Activated CD4-positive, alpha-beta T cell treated with anti-CD3 and anti-CD28 coated beads, Interleukin-2, amount 10 ng/mL, durations not matched to agents 7 days and 5 days (primary cell): ENCODE results near the gene SSR4. TPM values are rescaled to one million over a fixed set of nuclear protein-coding genes. Genes with fewer than 3 reads are reported as not detected.
A peak's percentile ranks its signal among the peaks of the same experiment; 100 is the strongest.

Experiments
- CTCF ChIA-PET: fragments of 350-600 bp; sonication (Branson Sonifier 250); formaldehyde crosslinking; loops from one replicate; lab custom pipeline; 2021; ENCODE audit warnings: antibody characterized with exemption; lab: Charles Lee
- POLR2A ChIA-PET: fragments of 350-600 bp; sonication (Branson Sonifier 250); formaldehyde crosslinking; loops from one replicate; lab custom pipeline; 2021; ENCODE audit warnings: antibody characterized with exemption; lab: Charles Lee
- DNase-seq: peaks from one replicate; pipeline ENCODE4 v3.0.0-alpha.2; 2020
- H3K27ac Mint-ChIP-seq: one replicate; pipeline ENCODE4 v1.8.0; 2021; ENCODE audit warnings: mild to moderate bottlenecking, moderate library complexity, mixed read lengths
- H3K27me3 Mint-ChIP-seq: one replicate; pipeline ENCODE4 v1.8.0; 2021; ENCODE audit warnings: mixed read lengths
- H3K36me3 Mint-ChIP-seq: one replicate; pipeline ENCODE4 v1.8.0; 2021; ENCODE audit warnings: low read depth, mixed read lengths
- H3K4me1 Mint-ChIP-seq: one replicate; pipeline ENCODE4 v1.8.0; 2021; ENCODE audit warnings: mixed read lengths
- H3K4me3 Mint-ChIP-seq: one replicate; pipeline ENCODE4 v1.8.0; 2021; ENCODE audit warnings: mild to moderate bottlenecking, moderate library complexity, mixed read lengths
- H3K9me3 Mint-ChIP-seq: one replicate; pipeline ENCODE4 v1.8.0; 2021; ENCODE audit warnings: mixed read lengths
- total RNA-seq, 2 experiments: library from RNA; stranded (reverse); gene quantifications; one replicate each; pipeline ENCODE4 v1.2.3, GENCODE V29; 2021

The SSR4 gene
- total RNA-seq, 2 experiments from 2014 or later = 193 to 203 TPM

DNA sequence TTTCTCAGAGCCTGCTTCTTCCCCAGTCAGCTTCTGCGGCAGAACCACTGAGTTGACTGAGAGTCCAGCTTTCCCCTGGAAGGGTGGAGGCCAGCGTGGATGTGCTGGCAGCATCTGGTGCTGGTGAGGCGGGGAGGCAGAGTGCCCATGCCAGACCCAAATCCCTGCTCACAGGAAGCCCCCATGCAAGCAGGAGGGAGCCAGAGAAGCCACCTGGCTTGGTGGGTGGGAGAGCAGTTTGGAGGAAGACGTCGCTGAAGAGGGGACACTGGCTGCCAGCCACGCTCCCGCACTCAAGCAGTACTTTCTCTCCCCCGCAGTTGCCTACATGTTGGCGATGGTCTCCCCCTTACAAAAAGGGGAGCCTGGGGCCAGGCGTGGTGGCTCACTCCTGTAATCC is 29.9 kb downstream of the SSR4 start:
- peaks cover 40% of the 10 kb centered on the region for H3K4me1 Mint-ChIP-seq
- no peaks in the 10 kb centered on the region for H3K36me3 Mint-ChIP-seq
- peaks cover 21% of the 10 kb centered on the region for H3K27me3 Mint-ChIP-seq
- ChIA-PET POLR2A (no interaction called here), CTCF (no interaction called here)
- no peak overlapping the region for H3K4me3 Mint-ChIP-seq
- DNase-seq = no peak
- no peak overlapping the region for H3K27ac Mint-ChIP-seq
- no peaks in the 10 kb centered on the region for H3K9me3 Mint-ChIP-seq

DNA sequence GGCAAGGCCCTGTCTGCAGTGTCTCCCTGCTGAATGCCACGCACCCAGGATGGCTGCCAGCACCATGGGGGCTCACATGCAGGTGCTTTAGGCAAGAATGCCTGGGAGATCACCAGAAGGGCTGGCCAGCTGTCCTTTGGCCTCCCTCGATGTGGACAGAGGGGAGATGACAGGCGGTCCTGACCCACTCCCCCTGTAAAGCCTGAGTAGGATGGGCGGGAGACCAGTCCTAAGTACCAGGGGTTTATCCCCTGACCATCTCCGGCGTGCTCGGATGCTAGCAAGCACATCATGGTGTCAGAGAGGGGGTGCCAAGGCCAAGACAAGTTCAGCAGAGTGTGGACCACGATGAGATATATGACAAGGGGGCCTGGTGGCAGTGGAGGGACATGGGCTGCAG is 30.6 kb downstream of the SSR4 start:
- Mint-ChIP-seq H3K4me1 (peaks cover 37% of the 10 kb centered on the region), H3K4me3 (no peak overlapping the region), H3K9me3 (no peaks in the 10 kb centered on the region), H3K36me3 (no peaks in the 10 kb centered on the region), H3K27me3 (peaks cover 22% of the 10 kb centered on the region), H3K27ac (no peak overlapping the region)
- ChIA-PET CTCF (no interaction called here), POLR2A (no interaction called here)
- DNase-seq = no peak

DNA sequence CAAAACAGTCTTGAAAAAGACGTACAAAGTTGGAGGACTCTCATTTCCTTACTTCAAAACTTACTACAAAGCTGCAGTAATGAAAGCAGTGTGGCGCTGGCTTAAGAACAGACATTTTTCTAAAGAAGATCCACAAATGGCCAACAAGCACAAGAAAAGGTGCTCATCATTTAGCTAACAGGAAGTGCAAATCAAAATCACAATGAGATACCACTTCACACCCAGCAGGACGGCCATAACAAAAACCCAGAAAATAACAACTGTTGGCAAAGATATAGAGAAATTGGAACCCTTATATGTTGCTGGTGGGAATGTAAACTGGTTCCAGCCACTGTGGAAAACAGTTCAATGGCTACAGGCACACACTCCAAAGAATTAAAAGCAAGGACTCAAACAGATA is 32.5 kb downstream of the SSR4 start:
- H3K27me3 Mint-ChIP-seq = peaks cover 30% of the 10 kb centered on the region
- no peaks in the 10 kb centered on the region for H3K9me3 Mint-ChIP-seq
- CTCF ChIA-PET = no interaction called here
- POLR2A ChIA-PET = no interaction called here
- peaks cover 22% of the 10 kb centered on the region for H3K4me1 Mint-ChIP-seq
- H3K4me3 Mint-ChIP-seq = no peak overlapping the region
- no peaks in the 10 kb centered on the region for H3K36me3 Mint-ChIP-seq
- no peak overlapping the region for H3K27ac Mint-ChIP-seq
- no peak for DNase-seq

DNA sequence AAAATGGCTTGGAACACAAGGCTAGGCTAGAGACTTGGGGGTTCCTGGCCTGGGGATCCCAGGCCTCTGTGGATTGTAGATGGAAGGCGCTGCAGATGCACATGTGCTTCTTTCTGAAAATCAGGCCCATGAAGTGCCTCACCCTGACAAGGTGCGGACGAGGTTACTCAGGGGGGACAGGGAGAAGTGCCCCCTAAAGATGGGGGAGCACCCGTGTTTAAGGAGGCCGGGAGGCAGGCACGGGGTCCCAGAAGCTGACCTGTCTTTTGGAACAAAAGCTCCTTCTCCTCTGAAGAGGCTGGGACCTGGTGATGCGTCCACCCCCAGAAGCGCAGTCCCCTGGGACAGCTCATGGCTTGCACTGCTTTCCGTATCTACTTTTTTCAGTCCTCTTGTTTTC is 33.4 kb downstream of the SSR4 start:
- H3K27me3 Mint-ChIP-seq = peaks cover 34% of the 10 kb centered on the region
- H3K4me3 Mint-ChIP-seq = no peak overlapping the region
- ChIA-PET CTCF (interaction anchor here (0.7 kb wide), 1 partner anchor 288 kb away, joined by 3 read pairs; no protein-coding TSS in a partner anchor), POLR2A (no interaction called here)
- H3K4me1 Mint-ChIP-seq = peaks cover 14% of the 10 kb centered on the region
- no peak for DNase-seq
- H3K27ac Mint-ChIP-seq = no peak overlapping the region
- H3K9me3 Mint-ChIP-seq = no peaks in the 10 kb centered on the region
- H3K36me3 Mint-ChIP-seq = no peaks in the 10 kb centered on the region

DNA sequence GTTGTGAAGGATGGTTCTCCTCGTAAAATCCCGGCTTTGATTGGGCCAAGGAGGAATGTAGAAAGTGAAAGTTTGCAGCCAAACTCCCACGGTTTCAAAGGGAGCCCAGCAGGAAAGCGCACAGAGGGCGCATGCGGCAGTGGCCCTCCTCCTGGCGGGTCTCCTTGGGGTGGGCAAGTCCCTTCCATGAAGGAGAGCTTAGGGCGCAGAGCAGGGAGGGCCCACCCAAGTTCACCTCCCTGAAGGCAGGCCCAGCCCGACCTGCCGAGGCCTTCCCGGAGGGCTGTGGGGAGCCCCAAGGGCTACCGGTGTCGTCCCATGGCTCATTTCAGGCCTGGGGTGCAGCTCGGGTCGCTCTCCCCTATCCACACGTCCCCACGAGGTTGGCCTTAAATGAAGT is 33.8 kb downstream of the SSR4 start:
- peaks cover 14% of the 10 kb centered on the region for H3K4me1 Mint-ChIP-seq

DNA sequence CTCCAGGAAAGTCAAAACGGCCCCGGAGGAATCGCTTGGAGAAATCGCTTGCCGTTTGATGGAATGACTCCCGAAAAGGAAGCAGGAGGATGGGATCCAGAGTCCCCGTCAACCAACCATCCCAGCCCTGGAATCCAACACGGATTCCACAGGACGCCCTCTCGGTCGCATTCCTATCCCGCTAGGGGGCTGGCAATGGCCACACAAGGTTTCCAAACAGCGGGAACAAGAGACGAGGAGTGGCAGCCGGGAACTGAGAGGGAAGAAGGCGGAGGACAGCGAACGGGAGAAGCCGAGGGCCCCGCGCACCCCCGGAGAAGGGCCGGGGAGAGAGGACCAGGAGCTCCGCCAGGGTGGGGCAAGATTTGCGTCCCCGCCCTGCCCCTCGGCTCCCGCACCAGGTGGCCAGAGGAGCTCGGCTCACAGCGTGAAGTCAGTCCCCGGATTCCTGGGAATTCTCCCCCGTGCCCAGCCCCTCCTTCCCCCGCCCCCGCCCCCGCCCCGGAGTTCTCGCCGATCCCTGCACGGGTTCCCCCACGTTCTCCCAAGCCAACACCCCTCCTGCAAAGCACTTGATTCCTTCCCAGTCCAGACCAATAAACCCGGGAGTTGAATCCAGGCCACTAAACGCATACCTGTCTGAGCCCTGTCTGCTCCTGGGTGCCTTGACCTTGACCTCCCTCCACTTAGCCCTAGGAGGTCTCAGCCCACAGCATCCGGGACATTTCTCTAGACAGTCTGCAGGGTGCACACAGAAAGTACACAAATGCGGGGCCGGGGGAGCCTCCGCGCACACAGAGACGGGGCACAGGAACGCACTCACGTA is 34.5 kb downstream of the SSR4 start:
- Mint-ChIP-seq H3K27ac (no peak overlapping the region), H3K36me3 (no peaks in the 10 kb centered on the region), H3K27me3 (peaks cover 35% of the 10 kb centered on the region), H3K9me3 (no peaks in the 10 kb centered on the region), H3K4me1 (peaks cover 9% of the 10 kb centered on the region), H3K4me3 (no peak overlapping the region)
- no peak for DNase-seq
- ChIA-PET POLR2A (no interaction called here), CTCF (no interaction called here)

More for the DNA sequence above, 33.8 kb downstream of the SSR4 start:
- H3K4me3 Mint-ChIP-seq = no peak overlapping the region
- H3K9me3 Mint-ChIP-seq = no peaks in the 10 kb centered on the region
- peaks cover 37% of the 10 kb centered on the region for H3K27me3 Mint-ChIP-seq
- no peak for DNase-seq
- no peaks in the 10 kb centered on the region for H3K36me3 Mint-ChIP-seq
- ChIA-PET CTCF (no interaction called here), POLR2A (no interaction called here)
- no peak overlapping the region for H3K27ac Mint-ChIP-seq

DNA sequence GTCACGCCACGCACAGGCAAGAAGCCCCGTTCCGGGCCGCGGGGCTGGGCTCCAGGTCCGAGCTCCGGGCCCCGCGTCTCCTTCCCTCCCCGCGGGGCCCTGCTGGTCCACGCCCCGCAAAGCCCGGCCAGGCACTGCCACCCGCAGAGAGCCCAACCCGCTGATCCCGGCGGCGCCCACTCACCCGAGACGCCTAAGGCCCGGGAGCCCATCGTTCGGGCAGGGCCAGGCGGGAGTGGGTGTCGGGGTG is 35.0 kb downstream of the SSR4 start:
- no peak overlapping the region for H3K4me3 Mint-ChIP-seq
- CTCF ChIA-PET = no interaction called here
- peaks cover 8% of the 10 kb centered on the region for H3K4me1 Mint-ChIP-seq
- H3K27me3 Mint-ChIP-seq = peaks cover 35% of the 10 kb centered on the region
- no peaks in the 10 kb centered on the region for H3K36me3 Mint-ChIP-seq
- H3K9me3 Mint-ChIP-seq = no peaks in the 10 kb centered on the region
- POLR2A ChIA-PET = no interaction called here
- no peak for DNase-seq
- no peak overlapping the region for H3K27ac Mint-ChIP-seq

DNA sequence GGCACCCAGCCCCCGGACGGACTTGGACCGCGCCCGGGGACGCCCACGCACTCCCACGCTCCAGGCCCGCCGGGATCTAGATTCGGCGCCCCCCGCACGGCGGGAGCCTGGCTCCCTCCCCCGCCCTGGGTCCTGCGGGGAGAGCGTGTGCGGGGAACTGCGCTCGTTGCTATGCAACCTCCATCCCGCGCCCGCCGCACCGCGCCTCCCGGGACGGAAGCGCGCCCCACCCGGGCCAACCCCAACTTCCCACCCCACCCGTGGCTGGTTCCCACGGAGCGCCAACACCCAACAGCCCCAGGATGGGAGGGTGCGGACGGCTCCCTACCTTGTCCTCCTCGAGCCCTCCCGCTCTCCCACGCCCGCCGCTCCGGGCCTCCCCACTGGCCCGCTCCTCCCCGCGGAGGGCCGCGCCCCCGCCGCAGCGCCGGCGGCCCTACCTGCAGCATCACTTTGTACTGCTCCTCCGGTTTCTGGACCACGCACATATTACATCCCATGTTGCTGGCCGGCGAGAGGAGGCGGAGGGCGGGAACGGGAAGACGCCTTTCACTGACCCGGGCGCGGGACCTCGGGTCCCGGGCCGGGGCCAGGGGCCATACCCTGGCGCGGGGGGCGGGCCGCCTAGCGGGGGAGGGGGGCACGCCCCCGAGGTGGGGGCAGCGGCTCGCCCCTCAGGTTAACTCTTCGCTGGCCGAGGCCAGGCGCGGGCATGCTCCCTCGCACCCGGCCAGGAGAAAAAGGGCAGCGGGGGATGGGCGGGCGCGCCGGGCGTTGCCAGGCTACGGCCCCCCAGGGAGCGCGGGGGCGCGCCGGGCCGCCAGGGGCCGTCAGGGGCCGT is 35.6 kb downstream of the SSR4 start, which contains the start of gene PDZD4:
TSS of gene PDZD4 (minus strand) at position 746 of the 841 bp plus-strand sequence. CDS start at position 500, 246 bp downstream.
- no peak for DNase-seq
- H3K4me1 Mint-ChIP-seq = peaks cover 8% of the 10 kb centered on the region
- no peak within 1 kb of the TSS for H3K27ac Mint-ChIP-seq
- CTCF ChIA-PET = no interaction called here
- peak within 1 kb of the TSS; percentile 27 for H3K4me3 Mint-ChIP-seq
- POLR2A ChIA-PET = no interaction called here
- H3K36me3 Mint-ChIP-seq = no peaks in the 10 kb centered on the region
- no peaks in the 10 kb centered on the region for H3K9me3 Mint-ChIP-seq
- peaks cover 36% of the 10 kb centered on the region for H3K27me3 Mint-ChIP-seq

DNA sequence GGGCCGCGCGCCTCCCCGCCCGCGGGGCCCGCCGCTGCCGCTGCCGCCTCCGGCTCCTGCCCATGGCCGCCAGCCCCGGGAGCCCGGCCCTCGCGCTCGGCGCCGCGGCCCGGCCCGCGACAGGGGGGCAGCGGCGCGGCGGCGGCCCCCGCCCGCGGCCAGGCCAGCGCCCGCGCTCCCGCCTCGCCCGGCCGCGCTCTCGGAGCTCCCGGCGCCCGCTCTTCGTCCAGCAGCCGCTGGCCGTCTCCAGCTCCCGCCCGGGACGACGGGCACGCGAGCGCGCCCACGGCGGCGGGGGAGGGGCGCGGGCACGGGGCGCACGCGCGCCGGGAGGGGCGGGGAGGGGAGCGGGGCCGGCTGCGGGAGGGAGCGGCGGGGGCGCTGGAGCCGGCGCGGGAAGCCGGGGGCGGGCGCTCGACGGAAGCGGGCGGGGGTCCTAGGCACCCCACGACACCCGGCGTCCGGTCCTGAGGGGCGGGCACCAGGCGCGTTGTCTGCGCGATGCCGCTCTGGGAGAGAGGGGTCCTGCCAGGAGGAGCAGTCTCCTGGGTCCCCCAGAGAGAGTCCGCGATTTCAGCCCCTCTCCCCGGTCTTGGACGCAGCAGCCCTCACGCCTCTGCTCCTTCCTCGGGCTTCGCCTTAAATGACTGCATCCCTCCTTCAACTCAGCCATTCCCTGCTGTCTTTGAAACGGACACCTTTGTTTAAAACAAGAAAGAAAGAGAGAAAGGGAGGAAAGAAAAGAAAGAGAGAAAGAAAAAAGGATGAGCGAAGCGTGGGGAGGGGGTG is 36.4 kb downstream of the SSR4 start:
- DNase-seq = no peak
- Mint-ChIP-seq H3K4me1 (peaks cover 6% of the 10 kb centered on the region), H3K27me3 (peaks cover 32% of the 10 kb centered on the region), H3K27ac (no peak overlapping the region), H3K9me3 (no peaks in the 10 kb centered on the region), H3K36me3 (no peaks in the 10 kb centered on the region), H3K4me3 (no peak overlapping the region)
- POLR2A ChIA-PET = no interaction called here
- CTCF ChIA-PET = no interaction called here

DNA sequence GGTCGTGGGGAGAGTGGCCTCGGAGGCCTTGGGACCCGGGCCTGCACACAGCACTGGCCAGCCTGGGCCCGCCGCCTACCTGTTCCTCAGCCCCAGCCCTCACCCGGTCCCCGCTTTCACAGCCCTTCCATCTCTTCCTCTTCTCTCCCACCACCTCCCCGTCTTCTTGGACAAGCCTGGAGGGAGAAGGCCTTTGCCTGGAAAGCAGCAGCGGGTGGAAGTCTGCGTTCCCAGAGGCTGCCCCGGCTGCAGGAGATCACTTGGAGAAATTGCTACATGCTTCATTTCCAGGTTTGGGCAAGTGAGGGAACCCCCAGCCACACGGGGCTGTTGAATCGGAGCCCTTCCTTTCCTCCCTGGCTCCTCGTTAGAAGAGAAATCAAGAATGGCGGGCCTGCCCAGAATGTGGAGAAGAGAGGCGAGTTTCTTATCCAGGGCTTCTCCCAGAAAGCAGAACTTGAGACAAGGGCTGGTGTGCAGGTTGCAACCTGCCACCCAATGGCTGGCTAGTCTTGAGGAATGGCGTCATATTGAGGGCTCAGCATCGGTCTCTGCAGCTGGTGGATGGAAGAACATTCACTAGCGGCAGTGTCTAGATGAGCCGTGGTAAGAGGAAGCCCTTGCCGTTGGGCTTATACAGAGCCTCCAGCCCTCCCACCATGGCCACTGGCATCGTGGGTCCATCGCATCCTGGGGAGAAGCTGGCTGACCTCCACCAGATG is 37.1 kb downstream of the SSR4 start:
- peaks cover 6% of the 10 kb centered on the region for H3K4me1 Mint-ChIP-seq
- no peaks in the 10 kb centered on the region for H3K9me3 Mint-ChIP-seq
- no peak for DNase-seq
- no peak overlapping the region for H3K27ac Mint-ChIP-seq
- H3K4me3 Mint-ChIP-seq = peak overlapping the region; percentile 27
- H3K27me3 Mint-ChIP-seq = peaks cover 32% of the 10 kb centered on the region
- CTCF ChIA-PET = no interaction called here
- POLR2A ChIA-PET = no interaction called here
- no peaks in the 10 kb centered on the region for H3K36me3 Mint-ChIP-seq

DNA sequence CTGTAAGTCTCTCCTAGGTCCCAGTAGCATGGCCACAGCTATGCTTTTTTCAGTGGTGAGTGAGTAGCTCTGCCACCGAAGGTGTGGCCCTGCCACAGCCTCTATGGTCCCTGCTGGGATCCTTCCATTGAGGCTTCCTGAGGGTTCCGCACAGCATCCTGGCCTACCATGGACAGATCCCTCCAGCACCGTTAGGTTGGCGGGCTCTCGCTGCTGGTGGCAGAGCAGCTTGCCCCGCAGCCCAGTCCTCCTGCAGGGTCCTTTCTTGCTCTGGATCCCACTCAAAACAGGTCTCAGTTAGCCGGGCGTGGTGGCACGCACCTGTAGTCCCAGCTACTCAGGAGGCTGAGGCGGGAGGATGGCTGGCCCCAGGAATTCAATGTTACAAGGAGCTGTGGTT is 38.3 kb downstream of the SSR4 start:
- Mint-ChIP-seq H3K27ac (no peak overlapping the region), H3K9me3 (no peaks in the 10 kb centered on the region), H3K4me1 (no peaks in the 10 kb centered on the region), H3K27me3 (peaks cover 22% of the 10 kb centered on the region), H3K36me3 (no peaks in the 10 kb centered on the region), H3K4me3 (no peak overlapping the region)
- no peak for DNase-seq
- POLR2A ChIA-PET = no interaction called here
- CTCF ChIA-PET = no interaction called here

DNA sequence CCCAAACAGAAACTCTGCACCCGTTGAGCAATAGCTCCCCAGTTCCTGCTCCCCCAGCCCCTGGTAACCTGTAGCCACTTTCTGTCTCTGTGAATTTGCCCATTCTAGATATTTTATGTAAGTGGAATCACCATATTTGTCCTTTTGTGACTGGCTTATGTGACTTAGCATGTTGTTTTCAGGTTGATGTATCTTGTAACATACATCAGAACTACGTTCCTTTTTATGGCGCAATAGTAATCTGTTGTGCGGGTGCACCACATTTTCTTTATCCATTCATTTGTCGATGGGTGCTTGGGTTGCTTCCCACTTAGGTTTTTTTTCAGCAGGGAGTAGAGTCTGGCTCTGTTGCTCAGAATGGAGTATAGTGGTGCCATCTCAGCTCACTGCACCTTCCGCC is 42.5 kb downstream of the SSR4 start:
- DNase-seq = no peak
- Mint-ChIP-seq H3K4me3 (no peak overlapping the region), H3K4me1 (no peaks in the 10 kb centered on the region)

More for the DNA sequence above, 42.5 kb downstream of the SSR4 start:
- no peaks in the 10 kb centered on the region for H3K36me3 Mint-ChIP-seq
- H3K27ac Mint-ChIP-seq = no peak overlapping the region
- no peaks in the 10 kb centered on the region for H3K9me3 Mint-ChIP-seq
- ChIA-PET CTCF (interaction anchor here (1.5 kb wide), 1 partner anchor 20 kb away, joined by 5 read pairs; no protein-coding TSS in a partner anchor), POLR2A (no interaction called here)
- H3K27me3 Mint-ChIP-seq = peaks cover 14% of the 10 kb centered on the region
